Keratinocyte (primary cell): ENCODE results near the gene APP. TPM values are rescaled to one million over a fixed set of nuclear protein-coding genes. Genes with fewer than 3 reads are reported as not detected.
"Not testable (repeated sequence)": the region's sequence is repeated elsewhere in the genome, so short reads cannot be mapped to it uniquely, and the experiment has no call there.

Experiments
- DNase-seq: peaks from one replicate; pipeline ENCODE4 v3.0.0-alpha.2; 2011; ENCODE audit warnings: low read depth, missing footprints, low spot score
- FAIRE-seq: peaks from 2 replicates; lab custom pipeline; 2011; peaks lifted over from hg19 to GRCh38; lab: Jason Lieb, UNC
- H2AFZ ChIP-seq: 2 replicates; pipeline ENCODE4 v1.6.0; 2012; ENCODE audit warnings: low read length, control low read depth, inconsistent platforms; ENCODE audit not compliant: control insufficient read depth
- H3K27ac ChIP-seq: 2 replicates; pipeline ENCODE4 v1.5.1; 2011; ENCODE audit warnings: low read length; ENCODE audit not compliant: control insufficient read depth, insufficient read depth
- H3K27me3 ChIP-seq: 3 replicates; pipeline ENCODE4 v1.6.0; 2011; ENCODE audit warnings: low read length; ENCODE audit not compliant: control insufficient read depth, insufficient read depth; ENCODE audit errors: extremely low read depth
- H3K36me3 ChIP-seq, 2 experiments: 2 replicates in 1 of 2; 3 replicates in 1 of 2; pipeline ENCODE4 v1.5.1; 2011; ENCODE audit warnings: low read length in 2 of 2, mild to moderate bottlenecking in 1 of 2; ENCODE audit not compliant: control insufficient read depth in 2 of 2, insufficient read depth in 2 of 2; ENCODE audit errors: extremely low read depth in 1 of 2
- H3K4me1 ChIP-seq: 3 replicates; pipeline ENCODE4 v1.5.1; 2011; ENCODE audit warnings: low read length; ENCODE audit not compliant: control insufficient read depth, insufficient read depth; ENCODE audit errors: extremely low read depth
- H3K4me2 ChIP-seq: 3 replicates; pipeline ENCODE4 v1.6.0; 2011; ENCODE audit warnings: low read depth, low read length; ENCODE audit not compliant: control insufficient read depth, insufficient read depth; ENCODE audit errors: extremely low read depth
- H3K4me3 ChIP-seq, 3 experiments: fragments of 200-600 bp in 1 of 3; sonication (generic) in 1 of 3; 2 replicates in 2 of 3; 3 replicates in 1 of 3; pipeline ENCODE4 v1.5.1; 2011 to 2016; ENCODE audit warnings: low read length in 3 of 3, mild to moderate bottlenecking in 3 of 3, control low read depth in 2 of 3, inconsistent platforms in 1 of 3, low read depth in 1 of 3, mixed read lengths in 1 of 3, mixed run types in 1 of 3, moderate library complexity in 1 of 3; ENCODE audit not compliant: control insufficient read depth in 2 of 3, insufficient read depth in 2 of 3; ENCODE audit errors: extremely low read depth in 1 of 3
- H3K79me2 ChIP-seq: 2 replicates; pipeline ENCODE4 v1.6.0; 2012; ENCODE audit warnings: low read length; ENCODE audit not compliant: control insufficient read depth, insufficient read depth
- H3K9ac ChIP-seq: 3 replicates; pipeline ENCODE4 v1.6.0; 2011; ENCODE audit warnings: low read length; ENCODE audit not compliant: control insufficient read depth, insufficient read depth; ENCODE audit errors: extremely low read depth
- H3K9me1 ChIP-seq: 3 replicates; pipeline ENCODE4 v1.6.0; 2011; ENCODE audit warnings: low read length; ENCODE audit not compliant: control insufficient read depth, insufficient read depth; ENCODE audit errors: extremely low read depth
- H3K9me3 ChIP-seq: 2 replicates; pipeline ENCODE4 v1.5.1; 2012; ENCODE audit warnings: low read depth, low read length; ENCODE audit not compliant: control insufficient read depth
- H4K20me1 ChIP-seq: 3 replicates; pipeline ENCODE4 v1.6.0; 2011; ENCODE audit warnings: low read length; ENCODE audit not compliant: control insufficient read depth, insufficient read depth; ENCODE audit errors: extremely low read depth
- CTCF ChIP-seq, 3 experiments: IDR thresholded peaks in 1 of 3; conservative IDR thresholded peaks in 1 of 3; optimal IDR thresholded peaks in 1 of 3; 2 replicates in 2 of 3; 3 replicates in 1 of 3; pipeline versions ENCODE3 to v1.5.1; 2011; ENCODE audit warnings: low read length in 3 of 3, mild to moderate bottlenecking in 3 of 3, moderate library complexity in 2 of 3, control low read depth in 1 of 3, inconsistent platforms in 1 of 3; ENCODE audit not compliant: insufficient read depth in 2 of 3; ENCODE audit errors: extremely low read depth in 1 of 3
- EZH2 ChIP-seq: IDR thresholded peaks from one replicate; pipeline ENCODE4 v1.6.1; 2012; ENCODE audit warnings: inconsistent platforms, mild to moderate bottlenecking, low read length, moderate library complexity
- dilution Hi-C: fragments of 300-500 bp; cut with MboI; formaldehyde crosslinking; loops from one replicate; pipeline ENCODE4 v1.7.0; 2020; ENCODE audit warnings: low sequenced_read_pairs; ENCODE audit not compliant: extremely low pct_ligation_motif_present
- polyA plus RNA-seq, 5 experiments: library from polyadenylated mRNA; depleted of rRNA in 3 of 5; stranded (reverse) in 3 of 5; stranded (forward) in 1 of 5; unstranded in 1 of 5; fragments of >200 nt; gene quantifications; 1 replicate in 1 of 5; 2 replicates in 3 of 5; 3 replicates in 1 of 5; pipeline versions ENCODE4 v1.2.1 to v1.2.3, GENCODE V29; 2011 to 2012; ENCODE audit warnings: missing spikeins in 2 of 5, low read depth in 1 of 5, low replicate concordance in 1 of 5

The APP gene
- polyA plus RNA-seq, 1 donor (not counting 4 experiments of a cell fraction or from before 2014, with no cell fraction given): 1,015 TPM

DNA sequence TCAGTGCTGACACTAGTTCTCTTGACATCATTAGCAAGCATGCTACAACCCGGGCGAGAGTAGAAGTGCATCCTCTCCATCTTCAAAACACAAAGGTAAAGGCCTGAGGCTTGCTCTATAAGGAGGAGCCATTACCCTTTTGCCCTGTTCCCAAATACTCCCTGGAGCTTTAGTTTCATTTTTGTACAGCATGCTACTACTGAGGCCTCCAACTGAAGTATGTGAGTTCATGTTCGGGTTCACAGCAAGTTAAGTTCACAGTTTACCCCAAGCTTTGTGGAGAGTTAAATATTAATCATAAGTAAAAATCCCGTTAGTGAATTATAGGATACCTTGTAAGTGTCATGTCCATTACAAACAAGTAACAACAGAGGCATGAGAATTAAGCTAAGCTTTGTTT lies 156.6 kb downstream of the APP start:
- Histone ChIP-seq H4K20me1 (no peaks in the 10 kb centered on the region), H3K27ac (no peak overlapping the region), H3K4me1 (no peaks in the 10 kb centered on the region), H3K36me3 (peaks cover 5 to 8% of the 10 kb centered on the region in 2 experiments), H3K4me3 (no peak overlapping the region), H3K9me1 (no peaks in the 10 kb centered on the region), H3K79me2 (peaks cover 46% of the 10 kb centered on the region), H3K4me2 (no peak overlapping the region), H3K9me3 (no peaks in the 10 kb centered on the region), H2AFZ (no peak overlapping the region), H3K9ac (no peak overlapping the region), H3K27me3 (no peaks in the 10 kb centered on the region)
- FAIRE-seq (no peak), DNase-seq (no peak)
- TF ChIP-seq CTCF (optimal IDR thresholded peaks at IDR 0.05 in 1 of 3, IDR thresholded peaks at IDR 0.05 in 1 of 3, conservative IDR thresholded peaks at IDR 0.05 in 1 of 3; ENCODE audit: extremely low read depth in 1 of 3, insufficient read depth in 2 of 3, low read length in 3 of 3) (no peak), EZH2 (no peak)
- dilution Hi-C loops: no loop called here

DNA sequence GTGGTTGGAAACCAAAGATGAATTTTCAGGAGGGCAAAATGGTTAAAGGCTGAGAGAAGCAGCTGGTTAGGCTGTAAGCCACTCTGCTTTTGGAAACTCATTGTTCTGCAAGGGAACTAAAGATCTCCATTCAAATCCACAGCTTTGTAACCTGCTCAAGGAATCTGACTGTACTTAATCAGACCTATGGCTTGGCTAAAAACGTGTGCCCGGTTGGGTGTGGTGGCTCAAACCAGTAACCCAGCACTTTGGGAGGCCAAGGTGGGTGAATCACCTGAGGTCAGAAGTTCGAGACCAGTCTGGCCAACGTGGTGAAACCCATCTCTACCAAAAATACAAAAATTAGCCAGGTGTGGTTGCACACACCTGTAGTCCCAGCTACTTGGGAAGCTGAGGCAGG lies 158.1 kb downstream of the APP start:
- H3K9ac ChIP-seq, H3K9me1 ChIP-seq, H3K9me3 ChIP-seq, dilution Hi-C loops, H3K4me2 ChIP-seq, H3K36me3 ChIP-seq, H3K27ac ChIP-seq, H3K4me1 ChIP-seq, DNase-seq, FAIRE-seq, H3K27me3 ChIP-seq, H2AFZ ChIP-seq, H3K4me3 ChIP-seq, H4K20me1 ChIP-seq: not testable (repeated sequence)
- H3K79me2 ChIP-seq: peaks cover 51% of the 10 kb centered on the region

- dilution Hi-C loops: no loop called here
- Histone ChIP-seq H4K20me1 (no peaks in the 10 kb centered on the region), H3K79me2 (peaks cover 49% of the 10 kb centered on the region)
These were observed 159.2 kb downstream of the APP start for GRCh38 chr21:26011292-26011940.

More at GRCh38 chr21:26011292-26011940, 159.2 kb downstream of the APP start:
- H3K27me3 ChIP-seq: no peaks in the 10 kb centered on the region
- no peak overlapping the region for H3K4me3 ChIP-seq
- DNase-seq: no peak
- TF ChIP-seq EZH2 (no peak), CTCF (optimal IDR thresholded peaks at IDR 0.05 in 1 of 3, IDR thresholded peaks at IDR 0.05 in 1 of 3, conservative IDR thresholded peaks at IDR 0.05 in 1 of 3; ENCODE audit: extremely low read depth in 1 of 3, insufficient read depth in 2 of 3, low read length in 3 of 3) (no peak)
- no peaks in the 10 kb centered on the region for H3K4me1 ChIP-seq
- H3K4me2 ChIP-seq: no peak overlapping the region
- no peaks in the 10 kb centered on the region for H3K9me1 ChIP-seq
- peaks cover 5 to 8% of the 10 kb centered on the region in 2 experiments for H3K36me3 ChIP-seq
- H2AFZ ChIP-seq: no peak overlapping the region
- no peak for FAIRE-seq
- H3K27ac ChIP-seq: no peak overlapping the region
- no peaks in the 10 kb centered on the region for H3K9me3 ChIP-seq
- no peak overlapping the region for H3K9ac ChIP-seq
